Measurements from ENCODE around the gene TTC3. TPM values are rescaled to one million over a fixed set of nuclear protein-coding genes. Genes with fewer than 3 reads are reported as not detected.

Gene TTC3
- total and polyA plus RNA-seq, 2 of the 13 experiments (the other 11 are each of a cell fraction or from before 2014, with no cell fraction given), result 55.7 to 108 TPM

DNA sequence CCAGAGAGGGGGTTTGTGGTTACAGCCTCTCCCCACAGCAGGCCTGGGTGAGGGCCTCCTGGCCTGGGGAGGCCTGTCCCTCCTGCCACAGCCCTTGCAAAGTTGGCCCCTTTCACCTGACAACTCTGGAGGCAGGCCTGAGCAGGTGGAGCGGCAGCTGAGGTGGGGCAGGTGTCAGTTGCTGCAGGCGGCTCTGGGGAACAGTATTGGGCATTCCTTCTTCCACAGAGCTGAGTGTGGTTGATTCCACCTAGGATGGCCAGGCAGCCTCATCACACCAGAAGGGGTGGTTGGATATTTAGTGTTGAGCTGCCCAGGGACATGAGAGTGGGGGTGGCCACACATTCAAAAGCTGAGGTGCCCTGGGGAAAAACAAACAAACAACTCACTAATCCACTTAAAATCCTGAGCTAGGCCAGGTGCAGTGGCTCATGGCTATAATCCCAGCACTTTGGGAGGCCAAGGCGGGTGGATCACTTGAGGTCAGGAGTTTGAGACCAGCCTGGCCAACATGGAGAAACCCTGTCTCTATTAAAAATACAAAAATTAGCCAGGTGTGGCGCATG lies 31.3 kb upstream of the TTC3 start (continued):
- TF ChIP-seq, protein P1, sequence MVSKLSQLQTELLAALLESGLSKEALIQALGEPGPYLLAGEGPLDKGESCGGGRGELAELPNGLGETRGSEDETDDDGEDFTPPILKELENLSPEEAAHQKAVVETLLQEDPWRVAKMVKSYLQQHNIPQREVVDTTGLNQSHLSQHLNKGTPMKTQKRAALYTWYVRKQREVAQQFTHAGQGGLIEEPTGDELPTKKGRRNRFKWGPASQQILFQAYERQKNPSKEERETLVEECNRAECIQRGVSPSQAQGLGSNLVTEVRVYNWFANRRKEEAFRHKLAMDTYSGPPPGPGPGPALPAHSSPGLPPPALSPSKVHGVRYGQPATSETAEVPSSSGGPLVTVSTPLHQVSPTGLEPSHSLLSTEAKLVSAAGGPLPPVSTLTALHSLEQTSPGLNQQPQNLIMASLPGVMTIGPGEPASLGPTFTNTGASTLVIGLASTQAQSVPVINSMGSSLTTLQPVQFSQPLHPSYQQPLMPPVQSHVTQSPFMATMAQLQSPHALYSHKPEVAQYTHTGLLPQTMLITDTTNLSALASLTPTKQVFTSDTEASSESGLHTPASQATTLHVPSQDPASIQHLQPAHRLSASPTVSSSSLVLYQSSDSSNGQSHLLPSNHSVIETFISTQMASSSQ (IDR thresholded peaks at IDR 0.05; ENCODE audit: low read depth), result no peak
- TF ChIP-seq, protein P1 (CRISPR knock-in tag; IDR thresholded peaks at IDR 0.05; ENCODE audit: borderline replicate concordance), result no peak
- TF ChIP-seq KLF16 (CRISPR knock-in tag; IDR thresholded peaks at IDR 0.05) (no peak), EZH2 (conservative IDR thresholded peaks at IDR 0.05; ENCODE audit: low read depth, low read length) (no peak), EHMT2 (IDR thresholded peaks at IDR 0.05; ENCODE audit: borderline replicate concordance, low read depth, low read length) (no peak), ZBTB42 (CRISPR knock-in tag; IDR thresholded peaks at IDR 0.05) (no peak), ZNF333 (CRISPR knock-in tag; IDR thresholded peaks at IDR 0.05; ENCODE audit: borderline replicate concordance) (no peak), ZNF724P (CRISPR knock-in tag; IDR thresholded peaks at IDR 0.05; ENCODE audit: borderline replicate concordance) (no peak)
- TF ChIP-seq, protein P2, sequence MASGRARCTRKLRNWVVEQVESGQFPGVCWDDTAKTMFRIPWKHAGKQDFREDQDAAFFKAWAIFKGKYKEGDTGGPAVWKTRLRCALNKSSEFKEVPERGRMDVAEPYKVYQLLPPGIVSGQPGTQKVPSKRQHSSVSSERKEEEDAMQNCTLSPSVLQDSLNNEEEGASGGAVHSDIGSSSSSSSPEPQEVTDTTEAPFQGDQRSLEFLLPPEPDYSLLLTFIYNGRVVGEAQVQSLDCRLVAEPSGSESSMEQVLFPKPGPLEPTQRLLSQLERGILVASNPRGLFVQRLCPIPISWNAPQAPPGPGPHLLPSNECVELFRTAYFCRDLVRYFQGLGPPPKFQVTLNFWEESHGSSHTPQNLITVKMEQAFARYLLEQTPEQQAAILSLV (CRISPR knock-in tag; IDR thresholded peaks at IDR 0.05; ENCODE audit: borderline replicate concordance), result no peak

Data from HepG2 (cell line).